GM23338 (cell line): ENCODE measurements around the gene SLC45A1. TPM values are rescaled to one million over a fixed set of nuclear protein-coding genes. Genes with fewer than 3 reads are reported as not detected.

Experiments
- ATAC-seq: fragments of 200-7000 bp; cut with Tn5 transposase; 3 replicates; pipeline ENCODE4 v1.9.1; 2020
- DNase-seq: peaks from one replicate; pipeline ENCODE4 v3.0.0-alpha.2; 2015; ENCODE audit warnings: low spot score
- H2AFZ ChIP-seq: fragments of 200-600 bp; sonication (generic); 2 replicates; pipeline ENCODE4 v1.8.0; 2016; ENCODE audit warnings: antibody characterized with exemption, mild to moderate bottlenecking, moderate library complexity
- H3F3A ChIP-seq: fragments of 200-600 bp; sonication (generic); replicated peaks from 2 replicates; pipeline ENCODE4 v1.8.0; 2017; ENCODE audit warnings: antibody characterized with exemption, mixed run types, low read depth
- H3K27ac ChIP-seq: fragments of 200-600 bp; sonication (generic); 2 replicates; pipeline ENCODE4 v1.6.1; 2016; ENCODE audit warnings: low read depth
- H3K27me3 ChIP-seq: fragments of 200-600 bp; sonication (generic); 2 replicates; pipeline ENCODE4 v1.8.0; 2016; ENCODE audit warnings: mild to moderate bottlenecking, mixed run types, moderate library complexity; ENCODE audit not compliant: insufficient read depth
- H3K36me3 ChIP-seq: fragments of 200-600 bp; sonication (generic); 2 replicates; pipeline ENCODE4 v1.8.0; 2016; ENCODE audit warnings: mild to moderate bottlenecking; ENCODE audit not compliant: insufficient read depth
- H3K4me1 ChIP-seq: fragments of 200-600 bp; sonication (generic); 2 replicates; pipeline ENCODE4 v1.8.0; 2016; ENCODE audit warnings: mild to moderate bottlenecking, moderate library complexity; ENCODE audit not compliant: insufficient read depth
- H3K4me2 ChIP-seq: fragments of 200-600 bp; sonication (generic); 2 replicates; pipeline ENCODE4 v1.7.1; 2017; ENCODE audit warnings: mixed run types
- H3K4me3 ChIP-seq: fragments of 200-600 bp; sonication (generic); 2 replicates; pipeline ENCODE4 v1.6.1; 2016; ENCODE audit warnings: mixed run types
- H3K79me2 ChIP-seq: fragments of 200-600 bp; sonication (generic); replicated peaks from 2 replicates; pipeline ENCODE4 v1.8.0; 2017; ENCODE audit warnings: mild to moderate bottlenecking; ENCODE audit not compliant: insufficient read depth
- H3K9me2 ChIP-seq: fragments of 200-600 bp; sonication (generic); 2 replicates; pipeline ENCODE4 v1.8.0; 2017; ENCODE audit not compliant: insufficient read depth
- H4K20me1 ChIP-seq: fragments of 200-600 bp; sonication (generic); replicated peaks from 2 replicates; pipeline ENCODE4 v1.8.0; 2017; ENCODE audit warnings: mild to moderate bottlenecking; ENCODE audit not compliant: insufficient read depth
- H3K27ac Mint-ChIP-seq: 2 replicates; pipeline ENCODE4 v1.8.0; 2020; ENCODE audit warnings: inconsistent platforms, mild to moderate bottlenecking, moderate library complexity, mixed read lengths
- H3K27me3 Mint-ChIP-seq: 3 replicates; pipeline ENCODE4 v1.8.0; 2022; ENCODE audit warnings: low read depth, mild to moderate bottlenecking, moderate library complexity, mixed read lengths, inconsistent platforms; ENCODE audit not compliant: insufficient read depth, poor library complexity
- H3K36me3 Mint-ChIP-seq: 3 replicates; pipeline ENCODE4 v1.8.0; 2021; ENCODE audit warnings: low read depth, mild to moderate bottlenecking, inconsistent platforms, moderate library complexity, mixed read lengths
- H3K4me1 Mint-ChIP-seq: 3 replicates; pipeline ENCODE4 v1.8.0; 2020; ENCODE audit warnings: mild to moderate bottlenecking, inconsistent platforms, mixed read lengths
- H3K4me3 Mint-ChIP-seq: 3 replicates; pipeline ENCODE4 v1.8.0; 2021; ENCODE audit warnings: moderate library complexity, mild to moderate bottlenecking, inconsistent platforms, mixed read lengths
- H3K9me3 Mint-ChIP-seq: 3 replicates; pipeline ENCODE4 v1.8.0; 2020; ENCODE audit warnings: moderate library complexity, mild to moderate bottlenecking, inconsistent platforms, mixed read lengths
- CTCF ChIP-seq, 2 experiments: fragments of 200-600 bp in 1 of 2; sonication (generic) in 1 of 2; conservative IDR thresholded peaks; 2 replicates each; pipeline versions ENCODE4 v1.5.1 to v1.6.1; 2016 to 2017; ENCODE audit warnings: antibody characterized with exemption in 2 of 2, low read depth in 2 of 2, mild to moderate bottlenecking in 2 of 2, moderate library complexity in 1 of 2
- EZH2phosphoT487 ChIP-seq: fragments of 200-600 bp; sonication (generic); IDR thresholded peaks from one replicate; pipeline ENCODE4 v1.8.1; 2018; ENCODE audit warnings: antibody characterized with exemption; ENCODE audit not compliant: unreplicated experiment
- JUNB ChIP-seq: IDR thresholded peaks from one replicate; pipeline ENCODE4 v1.6.1; 2016; ENCODE audit warnings: antibody characterized with exemption; ENCODE audit not compliant: unreplicated experiment
- POLR2AphosphoS5 ChIP-seq: IDR thresholded peaks from 2 replicates; pipeline ENCODE4 v1.6.1; 2016; ENCODE audit warnings: antibody characterized with exemption, low read depth
- REST ChIP-seq: IDR thresholded peaks from one replicate; pipeline ENCODE4 v1.6.1; 2018; ENCODE audit warnings: antibody characterized with exemption; ENCODE audit not compliant: unreplicated experiment
- ZNF114 ChIP-seq: fragments of 250-450 bp; sonication (Bioruptor Pico); IDR thresholded peaks from 2 replicates; pipeline ENCODE4 v1.5.0; 2020; ENCODE audit warnings: mild to moderate bottlenecking, moderate library complexity
- ZNF462 ChIP-seq: fragments of 250-450 bp; sonication (Bioruptor Pico); IDR thresholded peaks from 2 replicates; pipeline ENCODE4 v1.5.0; 2020; ENCODE audit warnings: mild to moderate bottlenecking, moderate library complexity
- polyA plus RNA-seq: library from polyadenylated mRNA; unstranded; fragments of >200 nt; fragmentation: Nextera tagmentation; extraction: Ambion mirVana; gene quantifications from 2 replicates; pipeline ENCODE4 v1.2.1, GENCODE V29; 2016
- total RNA-seq: library from RNA; depleted of rRNA; stranded (reverse); fragments of >200 nt; shearing (Covaris generic); gene quantifications from 2 replicates; pipeline ENCODE4 v1.2.3, GENCODE V29; 2014
- TF ChIP-seq, protein P1 (sequence below): IDR thresholded peaks from 2 replicates; pipeline ENCODE4 v1.6.1; 2016; ENCODE audit warnings: antibody characterized with exemption

The SLC45A1 gene
- total and polyA plus RNA-seq, 2 experiments from 2014 or later: 1.3 to 2.3 TPM

DNA sequence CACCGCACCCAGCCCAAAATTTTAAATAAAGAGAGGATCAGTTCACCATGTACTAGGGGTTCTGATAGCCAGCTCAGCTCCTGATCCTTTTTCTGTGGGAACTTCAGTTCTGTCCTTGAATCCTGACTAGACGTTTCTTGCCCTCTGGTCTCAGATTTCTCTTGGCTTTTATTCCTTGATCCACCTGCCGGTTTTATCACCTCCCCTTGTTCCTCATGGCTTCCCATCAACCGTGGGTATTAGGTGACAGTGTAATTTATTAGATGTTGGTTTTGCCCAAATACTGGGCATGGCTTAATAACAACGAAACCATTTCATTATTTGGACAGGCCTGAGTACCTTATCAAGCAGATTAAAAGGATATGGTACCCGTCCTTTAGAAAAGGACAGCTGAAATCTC is 22.5 kb downstream of the SLC45A1 start (continued):
- TF ChIP-seq CTCF (conservative IDR thresholded peaks at IDR 0.05; ENCODE audit: low read depth in 2 of 2) (no peak), EZH2phosphoT487 (no peak), ZNF114 (CRISPR knock-in tag) (no peak), REST (no peak), JUNB (no peak)

DNA sequence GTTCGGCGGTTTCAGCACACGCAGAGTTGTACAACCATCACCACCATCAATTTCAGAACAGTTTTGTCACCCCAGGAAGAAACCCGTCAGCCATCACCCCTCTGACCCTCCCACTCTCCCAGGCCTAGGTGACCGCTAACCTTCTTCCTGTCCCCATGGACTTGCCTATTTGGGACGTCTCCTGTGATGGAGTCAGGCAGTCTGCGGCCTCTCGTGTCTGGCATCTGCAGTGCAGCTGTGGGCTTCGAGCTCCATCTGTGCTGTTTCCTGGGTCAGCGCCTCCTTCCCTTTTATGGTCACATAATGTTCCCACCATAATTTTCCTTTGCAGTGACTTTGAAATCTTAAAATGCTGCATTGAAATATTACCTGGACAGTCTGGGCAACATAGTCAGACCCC is 24.4 kb downstream of the SLC45A1 start:
- H3K27ac ChIP-seq: no peak overlapping the region
- H3K4me1 ChIP-seq: no peaks in the 10 kb centered on the region
- ATAC-seq: no peak
- peaks cover 4% of the 10 kb centered on the region; the same call in 1 of the 3 replicates for H3K36me3 Mint-ChIP-seq
- H3K27me3 ChIP-seq: no peaks in the 10 kb centered on the region
- DNase-seq: no peak
- no peak overlapping the region for H2AFZ ChIP-seq
- no peaks in the 10 kb centered on the region for H3F3A ChIP-seq
- no peaks in the 10 kb centered on the region for H3K79me2 ChIP-seq
- H3K27ac Mint-ChIP-seq: no peak overlapping the region
- H3K27me3 Mint-ChIP-seq: peaks cover 4% of the 10 kb centered on the region
- H3K4me2 ChIP-seq: no peak overlapping the region
- H4K20me1 ChIP-seq: no peaks in the 10 kb centered on the region
- no peaks in the 10 kb centered on the region for H3K9me3 Mint-ChIP-seq
- H3K4me3 Mint-ChIP-seq: no peak overlapping the region
- H3K36me3 ChIP-seq: no peaks in the 10 kb centered on the region
- H3K4me3 ChIP-seq: no peak overlapping the region
- no peaks in the 10 kb centered on the region for H3K9me2 ChIP-seq
- no peaks in the 10 kb centered on the region for H3K4me1 Mint-ChIP-seq
- TF ChIP-seq ZNF462 (CRISPR knock-in tag) (no peak), POLR2AphosphoS5 (no peak), ZNF114 (CRISPR knock-in tag) (no peak), JUNB (no peak), REST (no peak)
- TF ChIP-seq, protein P1, sequence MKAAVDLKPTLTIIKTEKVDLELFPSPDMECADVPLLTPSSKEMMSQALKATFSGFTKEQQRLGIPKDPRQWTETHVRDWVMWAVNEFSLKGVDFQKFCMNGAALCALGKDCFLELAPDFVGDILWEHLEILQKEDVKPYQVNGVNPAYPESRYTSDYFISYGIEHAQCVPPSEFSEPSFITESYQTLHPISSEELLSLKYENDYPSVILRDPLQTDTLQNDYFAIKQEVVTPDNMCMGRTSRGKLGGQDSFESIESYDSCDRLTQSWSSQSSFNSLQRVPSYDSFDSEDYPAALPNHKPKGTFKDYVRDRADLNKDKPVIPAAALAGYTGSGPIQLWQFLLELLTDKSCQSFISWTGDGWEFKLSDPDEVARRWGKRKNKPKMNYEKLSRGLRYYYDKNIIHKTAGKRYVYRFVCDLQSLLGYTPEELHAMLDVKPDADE: no peak
